ENCODE results near the gene MMP24. TPM values are rescaled to one million over a fixed set of nuclear protein-coding genes. Genes with fewer than 3 reads are reported as not detected.

Gene MMP24
- total RNA-seq, 1 experiment from 2014 or later: 0.91 TPM

DNA sequence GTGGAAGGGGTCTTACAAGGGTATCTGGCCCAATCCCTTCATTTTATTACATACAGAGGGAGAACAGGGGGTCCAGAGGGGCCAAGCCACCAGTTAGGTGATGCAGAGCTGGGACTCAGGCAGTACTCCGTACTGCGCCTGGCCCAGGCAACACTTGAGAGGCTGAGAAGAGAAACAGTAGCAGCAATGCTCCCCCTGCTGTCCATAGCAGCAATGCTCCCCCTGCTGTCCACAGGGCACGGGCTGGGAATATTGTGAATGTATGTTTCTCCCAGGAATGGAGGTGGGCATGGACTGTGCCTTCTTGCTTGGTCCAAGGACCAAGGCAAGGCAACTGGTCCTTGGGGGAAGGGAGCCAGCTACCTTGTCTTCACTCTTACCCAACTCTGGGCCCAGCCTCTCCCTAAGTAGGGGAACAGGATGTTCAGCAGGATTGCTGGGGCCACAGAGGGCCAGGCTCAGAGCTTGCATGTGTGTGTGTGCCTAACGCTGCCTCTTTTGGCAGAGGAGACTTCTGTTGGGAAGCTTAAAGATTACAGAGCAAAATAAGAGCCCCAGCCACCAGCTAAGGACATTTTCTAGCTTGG lies 80.5 kb downstream of the MMP24 start:
- TF ChIP-seq, protein P1, sequence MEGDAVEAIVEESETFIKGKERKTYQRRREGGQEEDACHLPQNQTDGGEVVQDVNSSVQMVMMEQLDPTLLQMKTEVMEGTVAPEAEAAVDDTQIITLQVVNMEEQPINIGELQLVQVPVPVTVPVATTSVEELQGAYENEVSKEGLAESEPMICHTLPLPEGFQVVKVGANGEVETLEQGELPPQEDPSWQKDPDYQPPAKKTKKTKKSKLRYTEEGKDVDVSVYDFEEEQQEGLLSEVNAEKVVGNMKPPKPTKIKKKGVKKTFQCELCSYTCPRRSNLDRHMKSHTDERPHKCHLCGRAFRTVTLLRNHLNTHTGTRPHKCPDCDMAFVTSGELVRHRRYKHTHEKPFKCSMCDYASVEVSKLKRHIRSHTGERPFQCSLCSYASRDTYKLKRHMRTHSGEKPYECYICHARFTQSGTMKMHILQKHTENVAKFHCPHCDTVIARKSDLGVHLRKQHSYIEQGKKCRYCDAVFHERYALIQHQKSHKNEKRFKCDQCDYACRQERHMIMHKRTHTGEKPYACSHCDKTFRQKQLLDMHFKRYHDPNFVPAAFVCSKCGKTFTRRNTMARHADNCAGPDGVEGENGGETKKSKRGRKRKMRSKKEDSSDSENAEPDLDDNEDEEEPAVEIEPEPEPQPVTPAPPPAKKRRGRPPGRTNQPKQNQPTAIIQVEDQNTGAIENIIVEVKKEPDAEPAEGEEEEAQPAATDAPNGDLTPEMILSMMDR (conservative IDR thresholded peaks at IDR 0.05; ENCODE audit: low read depth, low read length): peak; percentile 88
- TF ChIP-seq EZH2phosphoT487 (IDR thresholded peaks at IDR 0.05; ENCODE audit: borderline replicate concordance, low read length): no peak
- ATAC-seq: no peak
- peaks cover 92% of the 10 kb centered on the region for H3K4me1 ChIP-seq (ENCODE audit: insufficient read depth, low read length)
- no peaks in the 10 kb centered on the region for H3K36me3 ChIP-seq (ENCODE audit: low read depth, low read length)
- H3K79me2 ChIP-seq (ENCODE audit: low read length): 0 out of 2 replicates have a peak, but pooled peaks cover 7% of the 10 kb centered on the region
- H2AFZ ChIP-seq (ENCODE audit: low read length): no peak overlapping the region
- peaks cover 21% of the 10 kb centered on the region for H3F3A ChIP-seq (ENCODE audit: low read length, unreplicated experiment)
- peak overlapping the region; percentile 86 for H3K9ac ChIP-seq (ENCODE audit: low read length)
- no TSS peak for BruUV-seq (replicated peaks)
- H3K9me2 ChIP-seq (replicated peaks; ENCODE audit: low read length): no peaks in the 10 kb centered on the region
- peak; percentile 68 for DNase-seq
- H4K20me1 ChIP-seq (ENCODE audit: low read length): no peaks in the 10 kb centered on the region
- intact Hi-C loops (cut with micrococcal nuclease): no loop called here
- H3K4me3 ChIP-seq (ENCODE audit: low read length): no peak overlapping the region
- peak overlapping the region; percentile 45 for H3K4me2 ChIP-seq (ENCODE audit: low read length)
- H3K27me3 ChIP-seq (ENCODE audit: low read length): no peaks in the 10 kb centered on the region
- ChIA-PET CTCF (interaction anchor here (3.7 kb wide), 1 partner anchor 11 kb away, joined by 19 read pairs; no protein-coding TSS in a partner anchor), POLR2A (ENCODE audit: unreplicated experiment) (no interaction called here)
- H3K9me3 ChIP-seq (ENCODE audit: low read length): no peaks in the 10 kb centered on the region
- H3K27ac ChIP-seq (ENCODE audit: low read length): peak overlapping the region; percentile 98

- no peaks in the 10 kb centered on the region for H4K20me1 ChIP-seq (ENCODE audit: low read length)
- CTCF ChIA-PET: interaction anchor here (0.5 to 3.7 kb wide), 4 partner anchors 11 to 660 kb away, joined by 3 to 19 read pairs (median 4); no protein-coding TSS in a partner anchor
Measured at GRCh38 chr20:35307666-35308653, 81.5 kb downstream of the MMP24 start.

More at GRCh38 chr20:35307666-35308653, 81.5 kb downstream of the MMP24 start:
- peaks cover 25% of the 10 kb centered on the region for H3F3A ChIP-seq (ENCODE audit: low read length, unreplicated experiment)
- peak overlapping the region; percentile 40 for H3K4me2 ChIP-seq (ENCODE audit: low read length)
- POLR2A ChIA-PET (ENCODE audit: unreplicated experiment): interaction anchor here (1.3 kb wide), 1 partner anchor 10 kb away, joined by 8 read pairs; no protein-coding TSS in a partner anchor
- H3K79me2 ChIP-seq (ENCODE audit: low read length): 0 out of 2 replicates have a peak, but pooled peaks cover 7% of the 10 kb centered on the region
- BruUV-seq (replicated peaks): no TSS peak
- H3K9ac ChIP-seq (ENCODE audit: low read length): peak overlapping the region; percentile 86
- H3K36me3 ChIP-seq (ENCODE audit: low read depth, low read length): no peaks in the 10 kb centered on the region
- no peak for TF ChIP-seq EZH2phosphoT487 (IDR thresholded peaks at IDR 0.05; ENCODE audit: borderline replicate concordance, low read length)
- TF ChIP-seq, protein P1 (conservative IDR thresholded peaks at IDR 0.05; ENCODE audit: low read depth, low read length): no peak
- TF ChIP-seq EZH2 (IDR thresholded peaks at IDR 0.05; ENCODE audit: low read length, unreplicated experiment): no peak
- no peak overlapping the region for H2AFZ ChIP-seq (ENCODE audit: low read length)
- no peaks in the 10 kb centered on the region for H3K9me3 ChIP-seq (ENCODE audit: low read length)
- H3K27me3 ChIP-seq (ENCODE audit: low read length): no peaks in the 10 kb centered on the region
- ATAC-seq: peak; percentile 9
- H3K4me3 ChIP-seq (ENCODE audit: low read length): no peak overlapping the region
- DNase-seq: peak; percentile 94
- H3K4me1 ChIP-seq (ENCODE audit: insufficient read depth, low read length): peaks cover 90% of the 10 kb centered on the region
- no peaks in the 10 kb centered on the region for H3K9me2 ChIP-seq (replicated peaks; ENCODE audit: low read length)
- peak overlapping the region; percentile 98 for H3K27ac ChIP-seq (ENCODE audit: low read length)
- intact Hi-C loops (cut with micrococcal nuclease): loop anchor here (1.0 kb wide), 1 partner anchor 11 kb away; no protein-coding TSS in a partner anchor

Measured in PC-3 (cell line).